ENCODE results near the gene SCGB1A1. TPM values are rescaled to one million over a fixed set of nuclear protein-coding genes. Genes with fewer than 3 reads are reported as not detected.
A peak's percentile ranks its signal among the peaks of the same experiment; 100 is the strongest.
"Not testable (repeated sequence)": the region's sequence is repeated elsewhere in the genome, so short reads cannot be mapped to it uniquely, and the experiment has no call there.

Gene SCGB1A1
- polyA plus RNA-seq (ENCODE audit: insufficient read depth in 1 of 5, insufficient read length in 5 of 5, low replicate concordance in 1 of 5): 10 to 100 TPM in 4 of 5 donors, 1 to 10 TPM in 1; 3.8 to 59.5 (median 30.1) TPM
- long read RNA-seq, donor 1, transcript SCGB1A1-201 (3 exons, 441 nt): major isoform, 14 of 14 reads
- long read RNA-seq, donor 1, partial matches to known transcripts: 0 of 14 reads
- long read RNA-seq, donor 1, other reads (novel, unspliced or antisense): 0 of 14 reads
- long read RNA-seq, donor 2, transcript SCGB1A1-201 (3 exons, 441 nt): major isoform, 8 of 8 reads
- long read RNA-seq, donor 2, partial matches to known transcripts: 0 of 8 reads
- long read RNA-seq, donor 2, other reads (novel, unspliced or antisense): 0 of 8 reads
- long read RNA-seq, donor 3, transcript SCGB1A1-201 (3 exons, 441 nt): major isoform, 8 of 14 reads
- long read RNA-seq, donor 3, partial matches to known transcripts: 6 of 14 reads
- long read RNA-seq, donor 3, other reads (novel, unspliced or antisense): 0 of 14 reads
- long read RNA-seq, donor 4, partial matches to known transcripts: 0 of 1 reads
- long read RNA-seq, donor 4, other reads (novel, unspliced or antisense): 0 of 1 reads
- long read RNA-seq, donor 5, transcript SCGB1A1-201 (3 exons, 441 nt): major isoform, 22 of 30 reads
- long read RNA-seq, donor 5, partial matches to known transcripts: 8 of 30 reads
- long read RNA-seq, donor 5, other reads (novel, unspliced or antisense): 0 of 30 reads
- long read RNA-seq, donor 6: 0 reads
- long read RNA-seq, donor 7, partial matches to known transcripts: 0 of 1 reads
- long read RNA-seq, donor 7, other reads (novel, unspliced or antisense): 0 of 1 reads
- long read RNA-seq, donor 8: 0 reads

- DNase-seq: no peak
Measured at GRCh38 chr11:62418733-62419132, at the start of gene SCGB1A1. SCGB1A1 (plus strand) TSS chr11:62419033; CDS start chr11:62419096, 63 bp downstream.

GRCh38 chr11:62370743-62371440, 47.9 kb upstream of the SCGB1A1 start:
- no peak for DNase-seq

- DNase-seq: no peak
Measured at GRCh38 chr11:62372871-62373270, 46.0 kb upstream of the SCGB1A1 start.

GRCh38 chr11:62373464-62374119, 45.2 kb upstream of the SCGB1A1 start:
- no peak for DNase-seq

- no peak for DNase-seq
Measured at GRCh38 chr11:62374801-62375200, 44.0 kb upstream of the SCGB1A1 start.

- not testable (repeated sequence) for DNase-seq
Measured at GRCh38 chr11:62378459-62379063, 40.3 kb upstream of the SCGB1A1 start.

GRCh38 chr11:62379586-62379985, 39.2 kb upstream of the SCGB1A1 start:
- not testable (repeated sequence) for DNase-seq

GRCh38 chr11:62380821-62381245, 38.0 kb upstream of the SCGB1A1 start:
- peak in 1 of 2 donors; percentile 68 for DNase-seq

GRCh38 chr11:62383822-62384221, 35.0 kb upstream of the SCGB1A1 start:
- DNase-seq: no peak

GRCh38 chr11:62386083-62386482, 32.8 kb upstream of the SCGB1A1 start:
- not testable (repeated sequence) for DNase-seq

- DNase-seq: no peak
Measured at GRCh38 chr11:62387381-62387780, 31.5 kb upstream of the SCGB1A1 start.

- no peak for DNase-seq
Measured at GRCh38 chr11:62388999-62389398, 29.8 kb upstream of the SCGB1A1 start.

- no peak for DNase-seq
Measured at GRCh38 chr11:62390237-62390636, 28.6 kb upstream of the SCGB1A1 start.

- DNase-seq: no peak
Measured at GRCh38 chr11:62390722-62391121, 28.1 kb upstream of the SCGB1A1 start.

- DNase-seq: no peak
Measured at GRCh38 chr11:62391642-62392425, 27.0 kb upstream of the SCGB1A1 start.

GRCh38 chr11:62392506-62392905, 26.3 kb upstream of the SCGB1A1 start:
- DNase-seq: no peak

GRCh38 chr11:62393061-62393611, 25.7 kb upstream of the SCGB1A1 start:
- no peak for DNase-seq

- DNase-seq: no peak
Measured at GRCh38 chr11:62393735-62394134, 25.1 kb upstream of the SCGB1A1 start.

GRCh38 chr11:62394825-62395538, 23.9 kb upstream of the SCGB1A1 start:
- DNase-seq: peak; percentile 81 to 87
